Common myeloid progenitor, CD34-positive (primary cell): Measurements from ENCODE around the gene KDM4C.
"Not testable (repeated sequence)": the region's sequence is repeated elsewhere in the genome, so short reads cannot be mapped to it uniquely, and the experiment has no call there.

Experiments
- CTCF ChIA-PET: fragments of 350-600 bp; sonication (Branson Sonifier 250); formaldehyde crosslinking; loops from one replicate; lab custom pipeline; 2021; ENCODE audit warnings: antibody characterized with exemption; lab: Charles Lee
- POLR2A ChIA-PET: fragments of 350-600 bp; sonication (Branson Sonifier 250); formaldehyde crosslinking; loops from one replicate; lab custom pipeline; 2021; ENCODE audit warnings: antibody characterized with exemption; lab: Charles Lee
- DNase-seq, 3 donors: peaks; one replicate each; pipeline versions ENCODE4 v3.0.0 to v3.0.0-alpha.2; 2013
- H3K27ac ChIP-seq, 2 experiments: 1 replicate in 1 of 2; 2 replicates in 1 of 2; pipeline ENCODE4 v1.7.0; 2013; ENCODE audit warnings: inconsistent platforms in 2 of 2, low read length in 2 of 2, mild to moderate bottlenecking in 2 of 2, low read depth in 1 of 2, moderate library complexity in 1 of 2; ENCODE audit not compliant: severe bottlenecking in 2 of 2, insufficient read depth in 1 of 2, poor library complexity in 1 of 2
- H3K27me3 ChIP-seq, 5 experiments: replicated peaks in 2 of 5; 1 replicate in 3 of 5; 2 replicates in 2 of 5; pipeline versions ENCODE4 v1.6.1 to v1.7.0; 2013; ENCODE audit warnings: low read length in 4 of 5, mild to moderate bottlenecking in 2 of 5, moderate library complexity in 2 of 5, inconsistent platforms in 1 of 5; ENCODE audit not compliant: insufficient read depth in 5 of 5, control insufficient read depth in 4 of 5
- H3K36me3 ChIP-seq, 4 experiments: 1 replicate in 2 of 4; 2 replicates in 2 of 4; pipeline versions ENCODE4 v1.6.1 to v1.7.0; 2013; ENCODE audit warnings: low read length in 3 of 4, control low read depth in 1 of 4, mild to moderate bottlenecking in 1 of 4; ENCODE audit not compliant: control insufficient read depth in 4 of 4, insufficient read depth in 4 of 4
- H3K4me1 ChIP-seq, 4 experiments: 1 replicate in 3 of 4; 2 replicates in 1 of 4; pipeline versions ENCODE4 v1.6.1 to v1.7.1; 2013; ENCODE audit warnings: low read length in 3 of 4, mild to moderate bottlenecking in 3 of 4, control low read depth in 1 of 4, inconsistent platforms in 1 of 4, moderate library complexity in 1 of 4; ENCODE audit not compliant: control insufficient read depth in 4 of 4, insufficient read depth in 4 of 4; ENCODE audit errors: control extremely low read depth in 1 of 4
- H3K4me3 ChIP-seq, 7 experiments: 1 replicate in 4 of 7; 2 replicates in 3 of 7; pipeline versions ENCODE4 v1.5.1 to v1.7.0; 2013; ENCODE audit warnings: mild to moderate bottlenecking in 7 of 7, low read length in 6 of 7, moderate library complexity in 6 of 7, inconsistent platforms in 2 of 7, low read depth in 2 of 7, control low read depth in 1 of 7; ENCODE audit not compliant: insufficient read depth in 4 of 7, control insufficient read depth in 1 of 7; ENCODE audit errors: extremely low read depth in 1 of 7
- H3K9me3 ChIP-seq, 5 experiments: 1 replicate in 4 of 5; 2 replicates in 1 of 5; pipeline versions ENCODE4 v1.6.1 to v1.7.1; 2013; ENCODE audit warnings: low read length in 4 of 5, mild to moderate bottlenecking in 2 of 5, inconsistent platforms in 1 of 5, low read depth in 1 of 5, moderate library complexity in 1 of 5; ENCODE audit not compliant: control insufficient read depth in 4 of 5, insufficient read depth in 2 of 5; ENCODE audit errors: control extremely low read depth in 1 of 5
- WGBS: methylation state at CpG from one replicate; pipeline ENCODE4 v1.1.5; 2013; ENCODE audit not compliant: insufficient coverage; 5-methylcytosine and 5-hydroxymethylcytosine counted together

Gene KDM4C

GRCh38 chr9:7176561-7176960 lies 418.8 kb downstream of the KDM4C start:
- Histone ChIP-seq H3K4me1 (peaks cover 0 to 22% (median 3%) of the 10 kb centered on the region in 4 experiments), H3K9me3 (no peaks in the 10 kb centered on the region), H3K36me3 (peaks cover 0 to 17% (median 9%) of the 10 kb centered on the region in 4 experiments), H3K27ac (no peak overlapping the region), H3K27me3 (no peaks in the 10 kb centered on the region), H3K4me3 (no peak overlapping the region)
- CTCF ChIA-PET = no interaction called here
- 100% methylated on average over 1 of the region's 1 CpG for WGBS
- DNase-seq = no peak
- POLR2A ChIA-PET = no interaction called here

- H3K36me3 ChIP-seq = peaks cover 0 to 17% (median 9%) of the 10 kb centered on the region in 4 experiments
- no peaks in the 10 kb centered on the region for H3K27me3 ChIP-seq
- CTCF ChIA-PET = no interaction called here
Observed at GRCh38 chr9:7177383-7177782, 419.6 kb downstream of the KDM4C start.

GRCh38 chr9:7178729-7179128 lies 421.0 kb downstream of the KDM4C start:
- WGBS = 47% methylated on average over 2 of the region's 7 CpGs
- Histone ChIP-seq H3K9me3 (peaks cover 0 to 7% (median 0%) of the 10 kb centered on the region in 5 experiments), H3K27ac (no peak overlapping the region), H3K36me3 (peaks cover 0 to 17% (median 9%) of the 10 kb centered on the region in 4 experiments), H3K27me3 (no peaks in the 10 kb centered on the region), H3K4me3 (no peak overlapping the region), H3K4me1 (peaks cover 0 to 3% (median 0%) of the 10 kb centered on the region in 4 experiments)
- CTCF ChIA-PET = no interaction called here
- peak in 1 of 3 donors; percentile 13 for DNase-seq
- POLR2A ChIA-PET = no interaction called here

More at GRCh38 chr9:7177383-7177782, 419.6 kb downstream of the KDM4C start:
- Histone ChIP-seq H3K9me3 (peaks cover 0 to 6% (median 0%) of the 10 kb centered on the region in 5 experiments), H3K4me3 (no peak overlapping the region), H3K27ac (no peak overlapping the region), H3K4me1 (peaks cover 0 to 16% (median 3%) of the 10 kb centered on the region in 4 experiments)
- WGBS = no CpG with 5 or more reads among the region's 3 CpGs
- POLR2A ChIA-PET = no interaction called here
- no peak for DNase-seq

- Histone ChIP-seq H3K36me3 (peaks cover 0 to 9% (median 8%) of the 10 kb centered on the region in 4 experiments), H3K4me1 (peaks cover 0 to 3% (median 0%) of the 10 kb centered on the region in 4 experiments), H3K9me3 (peaks cover 0 to 7% (median 0%) of the 10 kb centered on the region in 5 experiments), H3K27me3 (no peaks in the 10 kb centered on the region), H3K27ac (no peak overlapping the region), H3K4me3 (no peak overlapping the region)
- 96% methylated on average over 4 of the region's 5 CpGs for WGBS
- no peak for DNase-seq
- ChIA-PET CTCF (no interaction called here), POLR2A (no interaction called here)
Observed at GRCh38 chr9:7180247-7180646, 422.5 kb downstream of the KDM4C start.

GRCh38 chr9:7183139-7183538 lies 425.4 kb downstream of the KDM4C start:
- DNase-seq, H3K27ac ChIP-seq, H3K9me3 ChIP-seq, H3K36me3 ChIP-seq, CTCF ChIA-PET, H3K27me3 ChIP-seq, H3K4me3 ChIP-seq, H3K4me1 ChIP-seq: not testable (repeated sequence)
- 92% methylated on average over 6 of the region's 7 CpGs for WGBS
- POLR2A ChIA-PET = interaction anchor here (0.6 kb wide), 1 partner anchor 40 kb away, joined by 3 read pairs; no protein-coding TSS in a partner anchor

GRCh38 chr9:7185612-7186011 lies 427.8 kb downstream of the KDM4C start:
- Histone ChIP-seq H3K27me3 (no peaks in the 10 kb centered on the region), H3K9me3 (peaks cover 2 to 25% (median 6%) of the 10 kb centered on the region in 5 experiments), H3K36me3 (no peaks in the 10 kb centered on the region), H3K4me1 (no peaks in the 10 kb centered on the region), H3K27ac (no peak overlapping the region), H3K4me3 (no peak overlapping the region)
- ChIA-PET POLR2A (no interaction called here), CTCF (interaction anchor here (1.0 kb wide), 1 partner anchor 95 kb away, joined by 3 read pairs; no protein-coding TSS in a partner anchor)
- no peak for DNase-seq

GRCh38 chr9:7186175-7186574 lies 428.4 kb downstream of the KDM4C start:
- no peaks in the 10 kb centered on the region for H3K36me3 ChIP-seq
- H3K27ac ChIP-seq = no peak overlapping the region
- peaks cover 2 to 31% (median 6%) of the 10 kb centered on the region in 5 experiments for H3K9me3 ChIP-seq
- POLR2A ChIA-PET = no interaction called here
- no peaks in the 10 kb centered on the region for H3K4me1 ChIP-seq
- no peaks in the 10 kb centered on the region for H3K27me3 ChIP-seq
- no peak for DNase-seq
- no peak overlapping the region for H3K4me3 ChIP-seq
- CTCF ChIA-PET = no interaction called here
- 50% methylated on average over 1 of the region's 1 CpG for WGBS
